ENCODE measurements around the gene KDM5A.
A peak's percentile ranks its signal among the peaks of the same experiment; 100 is the strongest.
"Not testable (repeated sequence)": the region's sequence is repeated elsewhere in the genome, so short reads cannot be mapped to it uniquely, and the experiment has no call there.

KDM5A gene

GRCh38 chr12:332581-333205, 56.4 kb downstream of the KDM5A start:
- no peak for DNase-seq

- no peak for DNase-seq
These were observed 57.8 kb downstream of the KDM5A start for GRCh38 chr12:331287-331686.

- no peak for DNase-seq
These were observed 63.2 kb downstream of the KDM5A start for GRCh38 chr12:325906-326305.

- DNase-seq, result no peak
These were observed 65.6 kb downstream of the KDM5A start for GRCh38 chr12:323507-323906.

- DNase-seq, result no peak
These were observed 67.4 kb downstream of the KDM5A start for GRCh38 chr12:321606-322326.

GRCh38 chr12:318759-319515, 70.2 kb downstream of the KDM5A start:
- no peak for DNase-seq

GRCh38 chr12:308511-308910, 80.6 kb downstream of the KDM5A start:
- DNase-seq, result no peak

GRCh38 chr12:307406-307805, 81.7 kb downstream of the KDM5A start:
- no peak for DNase-seq

GRCh38 chr12:304805-305204, 84.3 kb downstream of the KDM5A start:
- DNase-seq, result no peak

GRCh38 chr12:302766-303165, 86.4 kb downstream of the KDM5A start:
- DNase-seq, result peak; percentile 5

- DNase-seq, result not testable (repeated sequence)
These were observed 89.0 kb downstream of the KDM5A start for GRCh38 chr12:300166-300565.

- not testable (repeated sequence) for DNase-seq
These were observed 89.6 kb downstream of the KDM5A start for GRCh38 chr12:299511-299910.

GRCh38 chr12:298059-298458, 91.1 kb downstream of the KDM5A start:
- not testable (repeated sequence) for DNase-seq

GRCh38 chr12:295132-295531, 94.0 kb downstream of the KDM5A start:
- DNase-seq, result no peak

GRCh38 chr12:293199-293598, 95.9 kb downstream of the KDM5A start:
- DNase-seq, result no peak

GRCh38 chr12:292186-292585, 96.9 kb downstream of the KDM5A start:
- DNase-seq, result no peak

GRCh38 chr12:291153-291723, 97.9 kb downstream of the KDM5A start:
- DNase-seq, result no peak

GRCh38 chr12:288687-289086, 100.4 kb downstream of the KDM5A start:
- DNase-seq, result no peak

- no peak for DNase-seq
These were observed 102.4 kb downstream of the KDM5A start for GRCh38 chr12:286531-287300.

GRCh38 chr12:278046-278445, 111.1 kb downstream of the KDM5A start:
- DNase-seq, result no peak

- no peak for DNase-seq
These were observed 113.3 kb downstream of the KDM5A start for GRCh38 chr12:275812-276211.

GRCh38 chr12:273382-273781, 115.7 kb downstream of the KDM5A start:
- no peak for DNase-seq

GRCh38 chr12:272942-273341, 116.2 kb downstream of the KDM5A start:
- no peak for DNase-seq

All from CD4-positive, alpha-beta T cell treated with Interleukin-21 for 1 hour (primary cell).